ENCODE results near the gene PPP2R2D. TPM values are rescaled to one million over a fixed set of nuclear protein-coding genes. Genes with fewer than 3 reads are reported as not detected.
"Not testable (repeated sequence)": the region's sequence is repeated elsewhere in the genome, so short reads cannot be mapped to it uniquely, and the experiment has no call there.

The PPP2R2D gene
- total RNA-seq, 1 experiment from 2014 or later, result 35.3 TPM

- no peak for DNase-seq (ENCODE audit: low read depth)
These were observed 47.7 kb downstream of the PPP2R2D start for GRCh38 chr10:131948501-131948900.

DNA sequence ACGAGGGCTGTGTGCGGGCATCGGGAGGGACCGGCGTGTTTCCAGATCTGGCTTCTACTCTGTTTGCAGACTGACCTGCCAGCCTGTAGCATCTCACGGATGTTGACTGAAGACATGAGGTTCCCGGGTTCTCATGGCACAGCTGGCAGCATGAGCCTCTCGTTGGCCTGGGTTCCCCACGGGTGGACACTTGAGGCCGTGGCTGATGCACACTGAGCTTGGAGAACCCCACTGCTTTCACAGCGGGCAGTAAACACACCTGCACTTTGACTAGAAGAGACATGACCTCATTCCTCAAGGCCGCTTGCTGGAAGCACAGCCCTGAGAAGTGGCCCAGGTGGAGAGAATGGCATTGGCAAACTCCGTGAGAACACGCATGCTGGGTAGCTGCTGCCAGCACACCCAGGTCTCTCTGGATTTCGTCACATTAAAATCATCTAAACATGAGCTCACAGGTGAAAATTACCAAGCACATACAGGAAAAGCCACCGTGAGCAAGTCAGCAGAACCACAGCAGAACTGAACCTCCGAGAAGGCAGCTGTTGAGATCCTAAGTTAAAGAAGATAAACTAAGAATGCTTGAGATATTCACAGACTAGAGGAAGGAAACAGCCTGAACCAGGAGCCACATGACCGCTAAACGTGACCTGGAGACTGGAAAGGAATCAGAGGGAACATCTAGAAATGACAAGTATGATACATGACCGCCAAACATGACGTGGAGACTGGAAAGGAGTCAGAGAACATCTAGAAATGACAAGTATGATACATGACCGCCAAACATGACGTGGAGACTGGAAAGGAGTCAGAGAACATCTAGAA, 48.4 kb downstream of the PPP2R2D start:
- DNase-seq (ENCODE audit: low read depth), result no peak

DNA sequence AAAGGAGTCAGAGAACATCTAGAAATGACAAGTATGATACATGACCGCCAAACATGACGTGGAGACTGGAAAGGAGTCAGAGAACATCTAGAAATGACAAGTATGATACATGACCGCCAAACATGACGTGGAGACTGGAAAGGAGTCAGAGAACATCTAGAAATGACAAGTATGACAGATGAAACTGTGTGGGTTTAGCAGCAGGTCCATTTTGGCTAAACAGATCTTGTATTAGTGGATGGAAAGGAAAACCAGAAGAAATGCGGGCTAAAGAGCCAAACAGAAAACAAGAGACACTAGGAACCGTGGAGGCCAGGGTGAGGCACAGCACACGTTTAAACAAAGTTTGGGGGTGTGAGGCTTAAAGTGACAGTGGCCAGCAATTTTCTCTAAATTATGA, 49.1 kb downstream of the PPP2R2D start:
- DNase-seq (ENCODE audit: low read depth), result not testable (repeated sequence)

GRCh38 chr10:131954356-131954965, 53.7 kb downstream of the PPP2R2D start:
- no peak for DNase-seq (ENCODE audit: low read depth)

- DNase-seq (ENCODE audit: low read depth), result no peak
These were observed 55.0 kb downstream of the PPP2R2D start for GRCh38 chr10:131955591-131956340.

- DNase-seq (ENCODE audit: low read depth), result no peak
These were observed 59.0 kb downstream of the PPP2R2D start for GRCh38 chr10:131959841-131960240.

GRCh38 chr10:131960631-131961046, 59.8 kb downstream of the PPP2R2D start:
- no peak for DNase-seq (ENCODE audit: low read depth)

DNA sequence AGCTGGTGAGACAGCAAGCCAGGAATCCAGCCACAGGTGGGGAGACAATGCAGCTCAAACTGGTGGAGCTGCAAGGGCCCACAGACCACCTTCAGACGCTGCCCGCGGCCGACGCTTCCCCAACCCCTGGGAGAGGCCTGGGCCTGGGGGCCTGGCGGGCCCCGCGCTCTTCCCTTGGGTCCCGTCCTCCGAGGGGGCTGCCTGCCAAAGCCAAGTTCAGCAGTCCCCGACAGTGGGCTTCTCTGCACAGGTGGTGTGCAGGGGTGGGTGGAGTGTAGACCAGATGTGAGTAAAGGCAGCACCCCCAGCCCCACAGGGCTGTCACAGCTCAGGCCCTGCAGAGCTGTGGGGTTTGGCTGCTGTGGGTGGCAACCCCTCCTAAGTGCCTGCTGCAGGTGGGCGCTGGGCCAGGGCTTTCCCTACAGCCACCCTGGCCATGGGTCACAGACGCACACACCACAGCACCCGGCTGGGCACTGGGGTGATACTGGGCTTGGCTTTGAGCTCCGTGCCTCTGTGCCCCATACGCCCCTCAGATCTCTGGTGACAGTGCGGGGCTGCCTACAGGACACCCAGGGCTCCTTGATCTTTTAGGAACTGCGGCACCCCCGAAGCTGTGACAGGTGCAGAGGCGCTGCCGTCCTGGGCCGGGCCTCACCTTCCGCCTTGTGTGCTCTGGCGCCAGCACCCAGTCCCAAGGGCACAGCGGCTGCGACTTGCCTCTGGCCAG, 60.4 kb downstream of the PPP2R2D start:
- no peak for DNase-seq (ENCODE audit: low read depth)

- DNase-seq (ENCODE audit: low read depth), result no peak
These were observed 61.2 kb downstream of the PPP2R2D start for GRCh38 chr10:131961777-131962662.

GRCh38 chr10:131963350-131963749, 62.5 kb downstream of the PPP2R2D start:
- DNase-seq (ENCODE audit: low read depth), result no peak

DNA sequence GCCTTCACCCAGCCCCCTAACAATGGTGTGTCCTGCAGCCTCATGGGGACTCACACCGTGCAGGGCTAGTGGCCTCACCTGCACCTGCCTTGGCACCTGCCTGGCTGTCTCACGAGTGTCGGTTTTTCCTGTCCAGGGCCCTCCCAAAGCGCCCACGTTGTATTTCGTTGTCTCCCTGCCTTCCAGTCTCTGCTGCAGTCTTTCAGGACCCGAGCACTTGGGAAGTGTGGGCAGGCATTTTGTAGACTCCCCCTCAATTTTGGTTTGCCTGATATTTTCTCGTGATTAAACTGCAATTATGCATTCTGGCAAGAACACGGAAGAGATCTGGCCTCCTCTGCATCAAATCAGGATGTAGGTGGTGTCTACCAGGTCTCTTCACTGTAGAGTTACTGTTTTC, 63.0 kb downstream of the PPP2R2D start:
- no peak for DNase-seq (ENCODE audit: low read depth)

DNA sequence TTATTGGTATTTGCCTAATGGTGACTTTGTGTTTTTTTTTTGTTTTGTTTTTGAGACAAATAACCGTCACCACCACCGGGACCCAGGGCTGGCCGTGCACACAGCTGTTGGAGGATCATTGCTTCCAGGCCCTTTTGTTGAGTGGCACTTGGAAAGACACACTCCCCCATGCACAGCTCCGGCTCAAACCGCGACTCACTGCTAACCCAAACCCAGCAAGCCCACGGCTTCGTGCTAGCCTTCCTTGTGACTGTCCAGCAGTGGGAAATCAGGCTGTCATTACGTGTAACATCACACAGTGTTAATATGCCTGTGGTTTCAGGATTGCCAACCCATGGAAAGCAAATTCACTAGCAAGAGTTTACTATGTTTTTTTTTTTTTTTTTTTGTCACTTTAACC, 63.5 kb downstream of the PPP2R2D start:
- DNase-seq (ENCODE audit: low read depth), result no peak

- DNase-seq (ENCODE audit: low read depth), result no peak
These were observed 68.1 kb downstream of the PPP2R2D start for GRCh38 chr10:131968949-131969348.

DNA sequence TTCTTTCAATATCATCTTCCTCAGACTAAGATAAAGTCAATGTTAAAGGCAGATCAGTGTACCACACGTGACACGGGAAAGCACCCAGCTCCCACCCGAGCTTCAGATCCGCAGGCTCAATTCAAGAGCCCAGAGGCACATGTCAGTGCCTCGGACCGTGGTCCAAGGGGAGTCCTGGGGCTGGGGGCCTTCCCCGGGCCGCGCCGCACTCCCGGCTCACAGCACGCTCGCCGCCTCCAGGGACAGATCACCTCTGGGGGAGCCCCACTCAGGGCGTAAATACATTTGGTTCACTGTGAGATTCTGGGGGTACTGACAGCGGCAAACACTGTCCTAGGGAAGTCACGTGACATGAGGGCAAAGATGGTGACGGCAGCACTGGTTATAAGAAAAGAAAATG, 70.1 kb downstream of the PPP2R2D start:
- DNase-seq (ENCODE audit: low read depth), result no peak

DNA sequence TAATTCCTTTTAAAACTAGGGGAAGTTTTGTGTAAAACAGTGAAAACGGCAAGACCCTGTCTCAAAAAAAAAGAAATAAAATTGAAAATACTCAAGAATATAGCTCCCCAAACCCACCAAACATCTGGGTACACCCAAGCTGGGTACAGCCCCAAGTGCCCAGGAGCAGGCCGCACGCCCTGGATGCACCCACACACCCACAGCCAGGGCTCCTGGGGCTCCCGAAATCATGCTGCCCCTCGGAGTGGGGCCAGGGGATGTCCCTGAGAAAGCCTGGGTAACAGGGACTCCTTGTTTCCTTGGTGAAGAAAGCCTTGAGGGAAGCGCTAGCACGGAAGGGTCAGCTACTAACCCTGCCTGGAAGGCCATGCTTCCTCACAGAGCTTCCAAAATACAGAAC, 70.8 kb downstream of the PPP2R2D start:
- no peak for DNase-seq (ENCODE audit: low read depth)

DNA sequence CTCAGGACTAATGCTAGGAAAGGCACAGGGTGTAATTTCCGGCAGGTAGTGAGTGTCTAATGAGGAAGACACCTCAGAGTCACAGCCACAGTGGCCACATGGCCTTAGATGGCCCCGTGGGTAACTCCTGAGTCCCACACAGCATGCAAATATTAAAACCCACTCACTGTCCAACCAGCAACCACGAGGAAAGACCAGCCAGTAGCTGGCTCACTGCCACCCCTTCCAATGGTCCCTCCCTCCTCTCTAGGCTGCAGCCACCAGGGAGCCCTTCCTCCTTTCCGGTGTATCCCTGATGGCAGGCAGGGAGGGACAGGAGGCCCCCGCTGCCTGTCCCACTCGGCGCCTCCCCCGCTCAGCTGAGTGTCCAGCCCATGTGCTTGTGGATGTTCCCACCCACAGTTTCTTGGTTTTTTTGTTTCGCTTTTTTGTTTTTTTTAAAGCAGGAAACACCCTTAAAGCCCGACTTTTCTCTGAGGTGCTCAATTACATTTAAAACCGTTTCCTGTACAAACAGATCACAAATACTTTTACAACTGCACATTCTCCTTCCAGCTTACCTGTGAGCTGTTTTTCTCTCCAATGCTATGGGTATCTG, 71.8 kb downstream of the PPP2R2D start:
- no peak for DNase-seq (ENCODE audit: low read depth)

- DNase-seq (ENCODE audit: low read depth), result no peak
These were observed 72.5 kb downstream of the PPP2R2D start for GRCh38 chr10:131973160-131973951.

- no peak for DNase-seq (ENCODE audit: low read depth)
These were observed 73.4 kb downstream of the PPP2R2D start for GRCh38 chr10:131974034-131974817.

DNA sequence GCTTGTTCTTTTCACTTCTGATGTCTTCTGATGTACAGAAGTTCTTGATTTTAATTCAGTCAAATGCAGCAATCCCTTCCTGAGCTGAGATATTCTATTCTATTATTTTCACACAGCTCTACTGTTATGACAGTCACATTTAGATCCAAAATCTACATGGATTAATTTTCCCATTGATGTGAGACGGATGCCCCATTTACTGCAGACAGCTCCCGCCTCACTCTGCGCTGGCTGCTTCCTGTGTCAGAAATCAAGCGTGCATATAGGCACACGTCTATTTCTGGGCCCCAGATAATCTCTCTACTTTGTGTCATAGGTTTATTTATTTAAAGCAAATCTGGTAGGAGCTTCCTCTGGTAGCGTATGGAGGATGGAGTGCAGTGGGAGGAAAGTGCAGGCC, 74.2 kb downstream of the PPP2R2D start:
- DNase-seq (ENCODE audit: low read depth), result no peak
